ENCODE measurements around the gene NFKBIE.

The NFKBIE gene

GRCh38 chr6:44229376-44230033, 35.8 kb downstream of the NFKBIE start:
- DNase-seq: no peak

GRCh38 chr6:44228836-44229235, 36.5 kb downstream of the NFKBIE start:
- DNase-seq: no peak

- no peak for DNase-seq
Observed at GRCh38 chr6:44228433-44228832, 36.9 kb downstream of the NFKBIE start.

GRCh38 chr6:44228031-44228430, 37.3 kb downstream of the NFKBIE start:
- DNase-seq: peak in 1 of 58 donors; percentile 33

DNA sequence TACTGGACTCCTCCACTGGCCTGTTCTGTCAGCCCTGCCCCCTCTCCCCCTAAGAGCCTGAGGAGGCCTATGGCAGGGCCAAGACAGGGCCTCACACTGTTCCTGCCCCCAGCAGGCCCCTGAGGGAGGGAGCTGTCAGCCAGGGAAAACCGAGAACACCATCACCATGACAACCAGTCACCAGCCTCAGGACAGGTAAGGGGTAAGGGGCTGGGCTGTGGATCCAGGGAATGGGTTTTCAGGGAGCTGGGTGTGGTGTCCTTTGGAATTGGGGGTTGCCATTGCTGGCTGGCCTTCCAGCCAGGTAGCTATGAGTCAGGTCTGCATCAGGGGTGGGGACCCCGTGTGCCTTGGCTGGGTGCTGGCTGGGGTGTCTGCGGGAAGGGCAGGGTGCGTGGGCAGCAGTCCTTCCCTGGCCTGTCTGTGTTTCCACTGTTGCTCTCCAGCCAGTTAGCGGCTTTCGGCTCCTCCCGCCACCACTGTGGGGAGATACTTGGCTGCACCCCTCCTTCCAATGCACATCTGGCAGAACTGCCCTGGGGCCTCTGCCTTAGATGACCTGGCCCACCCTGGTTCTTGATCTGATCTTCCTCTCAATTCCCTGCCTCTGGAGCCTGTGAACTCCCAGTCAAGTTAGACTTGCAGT, 38.1 kb downstream of the NFKBIE start:
- DNase-seq: peak in 1 of 58 donors; percentile 20

GRCh38 chr6:44226368-44227147, 38.8 kb downstream of the NFKBIE start:
- peak in 13 of 58 donors; percentile 11 to 62 (median 24) for DNase-seq

GRCh38 chr6:44225579-44226325, 39.6 kb downstream of the NFKBIE start:
- no peak for DNase-seq

GRCh38 chr6:44224965-44225305, 40.4 kb downstream of the NFKBIE start:
- no peak for DNase-seq

GRCh38 chr6:44224029-44224964, 41.1 kb downstream of the NFKBIE start:
- peak in 4 of 58 donors; percentile 7 to 37 (median 22) for DNase-seq

DNA sequence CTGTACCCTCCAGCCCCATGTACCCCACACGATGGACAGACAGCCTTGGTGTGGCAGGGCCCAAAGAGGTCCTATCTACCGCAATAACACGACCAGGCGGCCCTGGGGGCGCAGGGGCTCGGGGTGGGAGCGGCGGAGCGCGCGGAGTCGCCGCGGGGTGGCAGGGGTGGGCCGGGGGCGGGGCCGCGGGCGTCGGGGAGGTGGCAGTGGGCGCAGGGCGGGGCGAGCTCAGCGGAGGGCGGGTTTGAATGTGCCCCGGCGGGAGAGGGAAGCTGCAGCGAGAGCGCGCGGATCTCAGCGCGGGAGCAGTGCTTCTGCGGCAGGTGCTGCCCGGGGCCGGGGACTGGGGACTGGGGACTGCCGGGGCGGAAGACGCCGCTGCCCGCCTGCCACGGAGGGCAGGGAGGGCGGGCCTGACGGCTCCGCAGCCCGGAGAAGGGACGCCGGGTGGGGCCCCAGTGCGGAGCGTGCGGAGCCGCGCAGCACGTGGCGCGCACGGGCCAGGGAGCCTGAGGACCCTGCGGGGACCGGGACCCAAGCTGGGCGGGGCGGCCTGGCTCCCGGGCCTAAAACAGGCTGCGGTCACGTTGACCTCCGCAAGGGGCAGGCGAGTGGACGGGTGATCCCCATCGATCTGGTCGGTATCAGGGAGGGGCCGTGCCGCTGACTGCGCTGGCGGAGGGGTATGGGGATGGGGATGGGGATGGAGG, 41.9 kb downstream of the NFKBIE start, which contains the start of gene SLC29A1:
SLC29A1 (plus strand) TSS at position 277 of the 710 bp plus-strand sequence. CDS start 3,719 bp downstream, outside the sequence.
- peak in 51 of 58 donors; percentile 20 to 79 (median 50) for DNase-seq

DNA sequence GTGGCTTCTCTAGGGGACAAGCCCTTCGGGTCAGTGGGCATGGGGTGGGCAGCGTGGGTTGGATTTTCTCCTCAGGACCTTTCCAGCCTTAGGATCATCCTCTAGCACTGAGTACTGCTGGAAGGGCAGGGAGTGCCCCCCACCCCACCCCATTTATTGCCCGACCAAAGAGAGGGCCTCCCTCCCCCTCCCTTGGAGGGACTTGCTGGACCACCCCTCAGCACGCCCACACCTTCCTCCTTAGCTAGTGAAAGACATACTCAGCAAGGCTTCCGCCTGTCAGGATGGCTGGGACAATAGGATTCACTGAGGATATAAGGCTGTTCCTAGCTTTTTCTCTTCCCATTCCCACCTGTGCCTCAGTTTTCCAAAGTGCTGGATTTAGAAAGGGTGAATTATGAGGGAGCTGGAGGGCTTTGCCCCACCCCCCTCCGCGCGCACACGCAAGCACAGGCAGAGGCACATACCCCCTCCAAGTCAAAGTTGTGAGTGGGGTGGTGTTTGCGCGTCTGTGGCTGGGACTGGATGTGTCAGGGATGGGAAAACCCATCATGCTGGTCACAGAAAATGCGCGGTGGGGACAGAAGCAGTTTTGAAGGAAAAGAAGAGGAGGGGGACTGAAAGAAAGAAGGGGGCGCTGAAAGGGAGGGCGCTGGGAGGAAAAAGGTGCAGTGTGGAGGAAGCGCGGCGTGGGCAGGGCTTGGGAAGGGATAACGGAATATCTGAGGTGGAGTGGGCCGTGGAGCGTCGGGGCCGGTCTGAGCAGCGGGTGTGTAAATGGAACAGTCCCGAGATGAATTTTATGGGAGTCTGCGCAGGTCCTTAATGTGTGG, 42.6 kb downstream of the NFKBIE start:
- no peak for DNase-seq

DNA sequence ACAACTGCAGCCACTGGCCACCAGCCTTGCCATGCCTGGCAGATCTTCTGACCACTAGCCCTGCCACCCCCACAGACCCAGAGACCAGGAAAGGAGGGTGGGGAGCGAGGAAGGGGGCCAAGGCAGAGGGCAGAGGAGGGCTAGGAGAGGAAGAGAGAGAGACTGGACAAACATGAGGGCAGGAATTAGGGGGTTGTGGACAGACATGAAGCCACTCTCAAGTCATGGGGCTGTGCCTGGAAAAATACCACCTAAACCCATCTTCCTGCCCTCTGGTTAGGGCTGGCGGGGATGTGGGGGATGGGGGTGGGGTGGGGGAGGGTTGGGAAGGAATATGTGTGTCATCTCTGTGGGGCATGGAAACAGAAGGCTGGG, 43.4 kb downstream of the NFKBIE start:
- no peak for DNase-seq

DNA sequence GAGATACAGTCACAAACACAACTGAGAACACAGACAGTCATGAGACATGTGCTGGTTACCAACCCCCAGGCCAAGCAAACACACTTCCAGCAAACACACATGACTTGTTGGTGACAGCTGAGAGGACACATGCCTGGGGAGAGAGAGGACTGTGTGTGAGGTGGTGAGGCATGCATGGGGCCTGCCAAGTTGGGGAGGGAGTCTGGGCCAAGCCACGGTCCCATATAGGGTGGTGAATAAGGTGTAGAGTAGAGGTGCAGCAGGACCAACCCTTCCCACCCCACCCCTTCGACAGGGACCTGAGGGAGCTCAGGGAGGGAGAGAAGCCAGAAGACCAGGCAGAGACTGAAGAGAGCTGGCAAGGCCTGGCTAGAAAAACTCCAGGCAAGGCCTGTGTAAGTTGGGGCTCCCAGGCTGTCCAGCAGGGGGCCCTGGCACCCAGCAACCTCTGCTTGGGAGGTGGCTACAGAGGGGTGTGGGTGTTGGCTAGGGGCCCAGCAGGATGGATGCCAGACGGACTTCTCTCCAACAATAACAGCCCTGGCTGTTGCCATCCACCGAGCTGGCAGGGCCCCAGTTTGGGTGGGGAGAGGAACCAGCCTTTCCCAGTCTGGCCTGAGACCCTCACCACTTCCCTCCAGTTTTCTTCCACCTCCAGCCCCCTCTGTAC, 43.9 kb downstream of the NFKBIE start:
- peak in 53 of 58 donors; percentile 10 to 80 (median 59) for DNase-seq

GRCh38 chr6:44220913-44221290, 44.4 kb downstream of the NFKBIE start:
- DNase-seq: no peak

- no peak for DNase-seq
Observed at GRCh38 chr6:44219815-44220784, 45.3 kb downstream of the NFKBIE start.

DNA sequence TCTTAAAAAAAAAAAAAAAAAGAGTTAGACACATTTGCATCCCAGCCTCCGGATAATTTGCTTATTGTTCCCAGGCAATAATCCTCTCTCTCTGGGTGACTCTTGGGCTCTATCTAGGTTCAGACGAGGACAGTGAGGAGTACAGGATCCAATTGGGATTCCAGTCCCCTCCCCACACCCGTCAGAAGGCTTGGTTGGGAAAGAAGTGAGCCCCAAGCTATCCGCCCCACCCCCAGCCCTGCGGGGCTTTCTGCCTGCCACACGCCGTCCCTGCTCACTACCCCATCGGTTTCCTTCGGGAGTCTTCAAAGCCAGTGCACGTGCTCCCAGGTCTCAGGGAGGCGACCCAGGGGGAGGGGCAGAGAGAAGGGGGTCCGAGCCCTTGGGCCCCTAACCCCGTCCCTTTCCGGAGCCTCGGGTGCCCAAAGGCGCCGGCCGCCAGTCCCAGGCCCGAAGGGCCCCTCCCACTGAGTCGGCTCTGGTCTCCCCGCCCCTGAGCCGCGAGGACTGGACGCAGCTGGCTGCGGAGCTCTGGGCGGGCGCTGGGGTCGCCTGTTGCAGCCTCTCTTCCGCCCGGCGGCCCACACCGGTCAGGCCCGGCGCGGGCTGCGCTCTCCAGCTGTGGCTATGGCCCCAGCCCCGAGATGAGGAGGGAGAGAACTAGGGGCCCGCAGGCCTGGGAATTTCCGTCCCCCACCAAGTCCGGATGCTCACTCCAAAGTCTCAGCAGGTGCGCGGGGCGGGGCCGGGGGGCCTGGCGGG, 46.1 kb downstream of the NFKBIE start:
- peak in 31 of 58 donors; percentile 16 to 66 (median 39) for DNase-seq

Measured in anterior cingulate cortex (tissue), 58 donors.